Hepatocyte (in vitro differentiated cells): ENCODE measurements around the gene SV2C.

ENCODE experiments used
- EZH2 ChIP-seq: fragments of 200-600 bp; sonication (generic); IDR thresholded peaks from 2 replicates; pipeline ENCODE4 v1.6.1; 2016; ENCODE audit warnings: antibody characterized with exemption, mild to moderate bottlenecking, borderline replicate concordance
- TF ChIP-seq, protein P1 (sequence below): fragments of 200-600 bp; sonication (generic); IDR thresholded peaks from 2 replicates; pipeline ENCODE4 v1.5.1; 2016; ENCODE audit warnings: antibody characterized with exemption, mild to moderate bottlenecking; ENCODE audit not compliant: poor library complexity

DNA sequence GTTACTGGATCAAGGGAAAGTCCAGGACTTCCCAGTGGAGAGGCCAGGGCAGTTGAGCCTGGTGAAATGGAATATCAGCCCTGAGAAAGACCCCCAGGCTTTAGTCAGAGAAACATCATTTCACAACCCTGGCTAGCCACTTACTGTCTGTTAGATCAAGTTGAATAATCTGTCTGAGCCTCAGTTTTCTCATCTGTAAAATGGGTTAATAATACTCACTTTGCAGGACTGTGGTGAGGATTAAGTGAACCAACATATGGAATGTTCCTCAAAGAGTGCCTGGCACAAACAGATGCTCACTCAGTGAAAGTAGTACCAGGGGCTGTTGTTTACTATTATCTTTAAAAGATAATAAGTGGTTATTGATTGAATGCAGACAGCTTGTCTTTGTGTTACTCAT, 110.5 kb downstream of the SV2C start:
- TF ChIP-seq, protein P1, sequence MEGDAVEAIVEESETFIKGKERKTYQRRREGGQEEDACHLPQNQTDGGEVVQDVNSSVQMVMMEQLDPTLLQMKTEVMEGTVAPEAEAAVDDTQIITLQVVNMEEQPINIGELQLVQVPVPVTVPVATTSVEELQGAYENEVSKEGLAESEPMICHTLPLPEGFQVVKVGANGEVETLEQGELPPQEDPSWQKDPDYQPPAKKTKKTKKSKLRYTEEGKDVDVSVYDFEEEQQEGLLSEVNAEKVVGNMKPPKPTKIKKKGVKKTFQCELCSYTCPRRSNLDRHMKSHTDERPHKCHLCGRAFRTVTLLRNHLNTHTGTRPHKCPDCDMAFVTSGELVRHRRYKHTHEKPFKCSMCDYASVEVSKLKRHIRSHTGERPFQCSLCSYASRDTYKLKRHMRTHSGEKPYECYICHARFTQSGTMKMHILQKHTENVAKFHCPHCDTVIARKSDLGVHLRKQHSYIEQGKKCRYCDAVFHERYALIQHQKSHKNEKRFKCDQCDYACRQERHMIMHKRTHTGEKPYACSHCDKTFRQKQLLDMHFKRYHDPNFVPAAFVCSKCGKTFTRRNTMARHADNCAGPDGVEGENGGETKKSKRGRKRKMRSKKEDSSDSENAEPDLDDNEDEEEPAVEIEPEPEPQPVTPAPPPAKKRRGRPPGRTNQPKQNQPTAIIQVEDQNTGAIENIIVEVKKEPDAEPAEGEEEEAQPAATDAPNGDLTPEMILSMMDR = no peak
- TF ChIP-seq EZH2 = no peak
